Measurements from ENCODE around the gene ROBO1.

- no peak for TF ChIP-seq CTCF (IDR thresholded peaks at IDR 0.05)
- TF ChIP-seq ZFX (IDR thresholded peaks at IDR 0.05; ENCODE audit: borderline replicate concordance), result no peak
Measured at GRCh38 chr3:79751703-79752102, 16.1 kb downstream of the ROBO1 start.
